H9 (cell line): ENCODE measurements around the gene XPC. TPM values are rescaled to one million over a fixed set of nuclear protein-coding genes. Genes with fewer than 3 reads are reported as not detected.

Experiments
- DNase-seq: peaks from one replicate; pipeline ENCODE4 v3.0.0-alpha.2; 2017
- H2AFZ ChIP-seq: one replicate; pipeline ENCODE4 v1.6.1; 2013; ENCODE audit warnings: mild to moderate bottlenecking, low read length, control low read depth, moderate library complexity
- H2AK5ac ChIP-seq: 2 replicates; pipeline ENCODE4 v1.6.1; 2013; ENCODE audit warnings: low read length, control low read depth, mixed read lengths; ENCODE audit not compliant: insufficient read length
- H2BK120ac ChIP-seq: one replicate; pipeline ENCODE4 v1.6.1; 2013; ENCODE audit warnings: low read depth, mild to moderate bottlenecking, low read length, control low read depth, inconsistent platforms; ENCODE audit not compliant: poor library complexity, severe bottlenecking
- H2BK12ac ChIP-seq: 2 replicates; pipeline ENCODE4 v1.6.1; 2013; ENCODE audit warnings: low read length, control low read depth, mixed read lengths, low read depth; ENCODE audit not compliant: insufficient read length
- H2BK15ac ChIP-seq: 2 replicates; pipeline ENCODE4 v1.6.1; 2013; ENCODE audit warnings: low read depth, low read length, control low read depth
- H2BK20ac ChIP-seq: one replicate; pipeline ENCODE4 v1.6.1; 2013; ENCODE audit warnings: low read depth, mild to moderate bottlenecking, low read length, control low read depth, inconsistent platforms; ENCODE audit not compliant: poor library complexity, severe bottlenecking
- H2BK5ac ChIP-seq: 2 replicates; pipeline ENCODE4 v1.6.1; 2013; ENCODE audit warnings: low read length, control low read depth, mixed read lengths; ENCODE audit not compliant: insufficient read length
- H3K14ac ChIP-seq: 2 replicates; pipeline ENCODE4 v1.6.1; 2013; ENCODE audit warnings: low read length, control low read depth; ENCODE audit not compliant: insufficient read depth
- H3K18ac ChIP-seq: 2 replicates; pipeline ENCODE4 v1.6.1; 2013; ENCODE audit warnings: low read depth, mild to moderate bottlenecking, mixed read lengths, low read length, control low read depth; ENCODE audit not compliant: insufficient read length
- H3K23ac ChIP-seq: 2 replicates; pipeline ENCODE4 v1.6.1; 2013; ENCODE audit warnings: low read length, control low read depth, mixed read lengths, low read depth; ENCODE audit not compliant: insufficient read length
- H3K23me2 ChIP-seq: 2 replicates; pipeline ENCODE4 v1.6.1; 2013; ENCODE audit warnings: low read depth, mild to moderate bottlenecking, mixed read lengths, low read length, control low read depth; ENCODE audit not compliant: insufficient read length, poor library complexity, severe bottlenecking
- H3K27ac ChIP-seq: 2 replicates; pipeline ENCODE4 v1.5.1; 2013; ENCODE audit warnings: low read length, control low read depth, mixed read lengths, low read depth; ENCODE audit not compliant: insufficient read length
- H3K27me3 ChIP-seq: 2 replicates; pipeline ENCODE4 v1.6.1; 2013; ENCODE audit warnings: low read length, control low read depth, inconsistent platforms; ENCODE audit not compliant: insufficient read depth
- H3K4ac ChIP-seq: 2 replicates; pipeline ENCODE4 v1.6.1; 2013; ENCODE audit warnings: low read depth, mild to moderate bottlenecking, control low read depth, inconsistent platforms, low read length, moderate library complexity
- H3K4me1 ChIP-seq: 2 replicates; pipeline ENCODE4 v1.6.1; 2013; ENCODE audit warnings: low read length, control low read depth, inconsistent platforms; ENCODE audit not compliant: insufficient read depth
- H3K4me2 ChIP-seq: 2 replicates; pipeline ENCODE4 v1.6.1; 2013; ENCODE audit warnings: low read length, control low read depth, mixed read lengths; ENCODE audit not compliant: insufficient read length, insufficient read depth
- H3K56ac ChIP-seq: 2 replicates; pipeline ENCODE4 v1.6.1; 2013; ENCODE audit warnings: low read depth, mild to moderate bottlenecking, mixed read lengths, low read length, control low read depth; ENCODE audit not compliant: insufficient read length
- H3K79me1 ChIP-seq: 2 replicates; pipeline ENCODE4 v1.6.1; 2013; ENCODE audit warnings: low read depth, mild to moderate bottlenecking, moderate library complexity, low read length, control low read depth, inconsistent platforms; ENCODE audit not compliant: insufficient read depth, poor library complexity, severe bottlenecking
- H3K79me2 ChIP-seq: 2 replicates; pipeline ENCODE4 v1.6.1; 2013; ENCODE audit warnings: low read length, control low read depth, inconsistent platforms; ENCODE audit not compliant: insufficient read depth
- H3K9ac ChIP-seq: 2 replicates; pipeline ENCODE4 v1.6.1; 2013; ENCODE audit warnings: low read length, control low read depth, mixed read lengths; ENCODE audit not compliant: insufficient read length; ENCODE audit errors: extremely low read depth
- H3K9me3 ChIP-seq: one replicate; pipeline ENCODE4 v1.6.1; 2013; ENCODE audit warnings: low read depth, low read length, inconsistent platforms; ENCODE audit not compliant: control insufficient read depth
- H3T11ph ChIP-seq: one replicate; pipeline ENCODE4 v1.6.1; 2013; ENCODE audit warnings: mild to moderate bottlenecking, low read length, control low read depth, inconsistent platforms
- H4K20me1 ChIP-seq: one replicate; pipeline ENCODE4 v1.6.1; 2013; ENCODE audit not compliant: control insufficient read depth, insufficient read length, insufficient read depth
- H4K5ac ChIP-seq: 2 replicates; pipeline ENCODE4 v1.6.1; 2013; ENCODE audit warnings: low read depth, mild to moderate bottlenecking, mixed read lengths, low read length, control low read depth; ENCODE audit not compliant: insufficient read length
- H4K8ac ChIP-seq: replicated peaks from 2 replicates; pipeline ENCODE4 v1.6.1; 2013; ENCODE audit warnings: low read length, control low read depth, mixed read lengths, low read depth; ENCODE audit not compliant: insufficient read length
- H4K91ac ChIP-seq: 2 replicates; pipeline ENCODE4 v1.6.1; 2013; ENCODE audit warnings: low read depth, mild to moderate bottlenecking, moderate library complexity, mixed read lengths, low read length, control low read depth; ENCODE audit not compliant: insufficient read length
- H3K27ac Mint-ChIP-seq, 3 experiments: 2 replicates in 2 of 3; 3 replicates in 1 of 3; pipeline ENCODE4 v1.8.0; 2020 to 2021; ENCODE audit warnings: mixed read lengths in 3 of 3, mild to moderate bottlenecking in 1 of 3, moderate library complexity in 1 of 3
- H3K27me3 Mint-ChIP-seq: 2 replicates; pipeline ENCODE4 v1.8.0; 2021; ENCODE audit warnings: low read depth, mild to moderate bottlenecking, moderate library complexity, mixed read lengths
- H3K36me3 Mint-ChIP-seq, 3 experiments: 2 replicates in 2 of 3; 3 replicates in 1 of 3; pipeline ENCODE4 v1.8.0; 2020 to 2021; ENCODE audit warnings: low read depth in 3 of 3, mixed read lengths in 3 of 3; ENCODE audit not compliant: insufficient read depth in 1 of 3
- H3K4me1 Mint-ChIP-seq, 2 experiments: 2 replicates each; pipeline ENCODE4 v1.8.0; 2020; ENCODE audit warnings: mixed read lengths in 2 of 2
- H3K4me3 Mint-ChIP-seq, 2 experiments: 2 replicates in 1 of 2; 3 replicates in 1 of 2; pipeline ENCODE4 v1.8.0; 2020 to 2021; ENCODE audit warnings: mild to moderate bottlenecking in 2 of 2, mixed read lengths in 2 of 2, moderate library complexity in 1 of 2
- H3K9me3 Mint-ChIP-seq, 2 experiments: 2 replicates in 1 of 2; 3 replicates in 1 of 2; pipeline ENCODE4 v1.8.0; 2020; ENCODE audit warnings: mild to moderate bottlenecking in 2 of 2, mixed read lengths in 2 of 2, moderate library complexity in 1 of 2
- CTCF ChIP-seq: fragments of 200-600 bp; sonication (generic); conservative IDR thresholded peaks from 3 replicates; pipeline ENCODE4 v1.8.0; 2021; ENCODE audit warnings: antibody characterized with exemption, mild to moderate bottlenecking
- WGBS: extraction: QIAGEN DNeasy Blood & Tissue Kit; methylation state at CpG from one replicate; pipeline ENCODE4 v1.1.7; 2013; ENCODE audit warnings: missing lambda C conversion rate, low lambda C conversion rate, mixed read lengths; ENCODE audit not compliant: insufficient read length; ENCODE audit errors: extremely low coverage; 5-methylcytosine and 5-hydroxymethylcytosine counted together
- total RNA-seq: library from RNA; stranded (reverse); gene quantifications from 2 replicates; pipeline ENCODE4 v1.2.1, GENCODE V29; 2021

The XPC gene
- total RNA-seq, 1 experiment from 2014 or later = 30.3 TPM

GRCh38 chr3:14128724-14129123 is 49.7 kb downstream of the XPC start:
- Mint-ChIP-seq H3K9me3 (no peaks in the 10 kb centered on the region; a peak in 1 of 5 replicates), H3K27ac (no peak overlapping the region), H3K4me3 (no peak overlapping the region), H3K27me3 (no peaks in the 10 kb centered on the region), H3K36me3 (peaks cover 29 to 60% (median 54%) of the 10 kb centered on the region in 3 experiments; a peak in 6 of 7 replicates), H3K4me1 (peaks cover 10 to 13% of the 10 kb centered on the region in 2 experiments)
- Histone ChIP-seq H3K27ac (no peak overlapping the region), H4K8ac (no peak overlapping the region), H2AK5ac (no peak overlapping the region), H2BK120ac (no peak overlapping the region), H2AFZ (no peak overlapping the region), H3K4ac (no peak overlapping the region), H3K23me2 (peaks cover 11% of the 10 kb centered on the region), H3K79me1 (peaks cover 9% of the 10 kb centered on the region), H3K9ac (no peak overlapping the region), H3K18ac (no peak overlapping the region), H3T11ph (no peak overlapping the region), H3K79me2 (peaks cover 3% of the 10 kb centered on the region; the same call in 1 of the 2 replicates), H2BK20ac (no peak overlapping the region), H2BK12ac (no peak overlapping the region), H3K4me2 (no peak overlapping the region), H4K91ac (no peak overlapping the region), H3K4me1 (no peaks in the 10 kb centered on the region), H3K14ac (no peak overlapping the region), H3K9me3 (no peaks in the 10 kb centered on the region), H3K23ac (no peak overlapping the region), H3K27me3 (no peaks in the 10 kb centered on the region), H3K56ac (no peak overlapping the region), H4K20me1 (no peaks in the 10 kb centered on the region), H4K5ac (no peak overlapping the region), H2BK15ac (no peak overlapping the region), H2BK5ac (no peak overlapping the region)
- TF ChIP-seq CTCF = no peak
- no CpG with 5 or more reads among the region's 5 CpGs for WGBS
- DNase-seq = no peak
